HepG2 (cell line): Measurements from ENCODE around the gene SMIM29. TPM values are rescaled to one million over a fixed set of nuclear protein-coding genes. Genes with fewer than 3 reads are reported as not detected.
A peak's percentile ranks its signal among the peaks of the same experiment; 100 is the strongest.

Experiments used
- AFF4 ChIP-seq: sonication (generic); formaldehyde crosslinking; IDR thresholded peaks from 2 replicates; pipeline ENCODE4 v1.4.0; 2020; ENCODE audit warnings: missing genetic modification reagents
- ARNT2 ChIP-seq: sonication (generic); formaldehyde crosslinking; IDR thresholded peaks from 2 replicates; pipeline ENCODE4 v1.8.0; 2022; ENCODE audit warnings: mild to moderate bottlenecking, low read depth, missing genetic modification reagents, moderate library complexity
- HNF1B ChIP-seq: sonication (generic); formaldehyde crosslinking; IDR thresholded peaks from 2 replicates; pipeline ENCODE4 v1.5.1; 2020; ENCODE audit warnings: mild to moderate bottlenecking, moderate library complexity, missing genetic modification reagents
- HOXA9 ChIP-seq: sonication (generic); formaldehyde crosslinking; IDR thresholded peaks from 2 replicates; pipeline ENCODE4 v1.8.1; 2022; ENCODE audit warnings: missing genetic modification reagents, mild to moderate bottlenecking, moderate library complexity, borderline replicate concordance
- MXD4 ChIP-seq: IDR thresholded peaks from 2 replicates; pipeline ENCODE4 v1.6.1; 2016; ENCODE audit warnings: mild to moderate bottlenecking, missing biosample characterization, missing genetic modification reagents
- MYPOP ChIP-seq: sonication (generic); formaldehyde crosslinking; IDR thresholded peaks from 2 replicates; pipeline ENCODE4 v1.8.1; 2023; ENCODE audit warnings: mild to moderate bottlenecking, moderate library complexity, missing genetic modification reagents
- NFATC3 ChIP-seq: sonication (generic); formaldehyde crosslinking; IDR thresholded peaks from 2 replicates; pipeline ENCODE4 v1.5.1; 2020; ENCODE audit warnings: mild to moderate bottlenecking, missing genetic modification reagents
- NR0B2 ChIP-seq: sonication (generic); formaldehyde crosslinking; IDR thresholded peaks from 2 replicates; pipeline ENCODE4 v1.4.0; 2020; ENCODE audit warnings: mild to moderate bottlenecking, missing genetic modification reagents
- RAD21 ChIP-seq: fragments of 450-650 bp; formaldehyde crosslinking; IDR thresholded peaks from 2 replicates; pipeline ENCODE4 v1.5.0; 2020; ENCODE audit warnings: mild to moderate bottlenecking
- RORA ChIP-seq: sonication (generic); formaldehyde crosslinking; IDR thresholded peaks from 2 replicates; pipeline ENCODE4 v1.5.0; 2020; ENCODE audit warnings: mild to moderate bottlenecking, missing genetic modification reagents, moderate library complexity
- SIN3A ChIP-seq: IDR thresholded peaks from 2 replicates; pipeline ENCODE4 v1.6.1; 2011; ENCODE audit warnings: low read depth, mild to moderate bottlenecking, control low read depth, low read length, borderline replicate concordance
- SMAD3 ChIP-seq: sonication (generic); formaldehyde crosslinking; IDR thresholded peaks from 2 replicates; pipeline ENCODE4 v1.4.0; 2020; ENCODE audit warnings: missing genetic modification reagents
- SMC3 ChIP-seq: IDR thresholded peaks from 2 replicates; pipeline ENCODE4 v1.6.1; 2011; ENCODE audit warnings: low read length, improper control_type of control experiment
- TCF12 ChIP-seq, 2 experiments: fragments of 450-650 bp in 1 of 2; sonication (generic) in 1 of 2; formaldehyde crosslinking in 1 of 2; IDR thresholded peaks; 2 replicates each; pipeline versions ENCODE4 v1.6.1 to v1.8.0; 2017 to 2022; ENCODE audit warnings: antibody characterized with exemption in 1 of 2, mild to moderate bottlenecking in 1 of 2, missing genetic modification reagents in 1 of 2, moderate library complexity in 1 of 2
- ZC3H4 ChIP-seq: sonication (generic); formaldehyde crosslinking; IDR thresholded peaks from 2 replicates; pipeline ENCODE4 v1.4.0; 2020; ENCODE audit warnings: missing genetic modification reagents, borderline replicate concordance
- ZNF263 ChIP-seq: sonication (generic); formaldehyde crosslinking; IDR thresholded peaks from 2 replicates; pipeline ENCODE4 v1.4.0; 2020; ENCODE audit warnings: missing genetic modification reagents
- ZNF326 ChIP-seq: sonication (generic); formaldehyde crosslinking; IDR thresholded peaks from 2 replicates; pipeline ENCODE4 v1.4.0; 2020; ENCODE audit warnings: missing genetic modification reagents, borderline replicate concordance
- ZNF451 ChIP-seq: sonication (generic); formaldehyde crosslinking; IDR thresholded peaks from 2 replicates; pipeline ENCODE4 v1.5.0; 2020; ENCODE audit warnings: mild to moderate bottlenecking, missing genetic modification reagents
- ZNF616 ChIP-seq: sonication (generic); formaldehyde crosslinking; IDR thresholded peaks from 2 replicates; pipeline ENCODE4 v1.5.0; 2020; ENCODE audit warnings: low read depth, mild to moderate bottlenecking, missing genetic modification reagents
- ZNF740 ChIP-seq: sonication (generic); formaldehyde crosslinking; IDR thresholded peaks from 2 replicates; pipeline ENCODE4 v1.4.0; 2020; ENCODE audit warnings: missing genetic modification reagents
- polyA plus RNA-seq, 8 experiments: library from polyadenylated mRNA; depleted of rRNA in 3 of 8; stranded (reverse) in 7 of 8; unstranded in 1 of 8; fragments of >200 nt; fragmentation: Illumina TruSeq in 4 of 8; extraction: Trizol in 4 of 8; gene quantifications; 2 replicates each; pipeline versions ENCODE4 v1.2.1 to v1.2.3, GENCODE V29; 2011 to 2016; ENCODE audit warnings: low read depth in 4 of 8, missing spikeins in 1 of 8, mixed read lengths in 1 of 8; ENCODE audit not compliant: insufficient read depth in 1 of 8
- total RNA-seq, 5 experiments: library from RNA; depleted of rRNA; stranded (reverse); fragments of >200 nt; fragmentation: Illumina TruSeq; extraction: Trizol; gene quantifications; 2 replicates each; pipeline ENCODE4 v1.2.3, GENCODE V29; 2016; ENCODE audit warnings: low read depth in 1 of 5

The SMIM29 gene
- total and polyA plus RNA-seq, 2 of the 13 experiments (the other 11 are each of a cell fraction or from before 2014, with no cell fraction given), result 8.8 to 15.3 TPM

GRCh38 chr6:34223956-34224940 is 24.6 kb downstream of the SMIM29 start (continued):
- TF ChIP-seq HNF1B (CRISPR knock-in tag) (no peak), RORA (CRISPR knock-in tag) (no peak), SMC3 (no peak), SIN3A (peak; percentile 57; the same call in 1 of the 2 replicates), NFATC3 (peak; percentile 59; the same call in 1 of the 2 replicates), AFF4 (no peak), ZNF451 (peak; percentile 78; the same call in 1 of the 2 replicates), RAD21 (CRISPR knock-in tag) (peak; percentile 9; the same call in 1 of the 2 replicates), ARNT2 (peak; percentile 88), NR0B2 (CRISPR knock-in tag) (peak; percentile 37; the same call in 1 of the 2 replicates), ZNF263 (CRISPR knock-in tag) (peak; percentile 5; the same call in 1 of the 2 replicates), ZC3H4 (CRISPR knock-in tag) (0 out of 2 replicates have a peak, but pooled peaks have one; percentile 71), TCF12 (IDR thresholded peaks at IDR 0.05) (no peak), TCF12 (CRISPR knock-in tag; IDR thresholded peaks at IDR 0.05) (0 out of 2 replicates have a peak, but pooled peaks have one; percentile 26), MYPOP (CRISPR knock-in tag) (peak; percentile 48; the same call in 1 of the 2 replicates), ZNF740 (CRISPR knock-in tag) (peak; percentile 84; the same call in 1 of the 2 replicates), SMAD3 (0 out of 2 replicates have a peak, but pooled peaks have one; percentile 39), ZNF616 (CRISPR knock-in tag) (0 out of 2 replicates have a peak, but pooled peaks have one; percentile 55), ZNF326 (no peak), HOXA9 (CRISPR knock-in tag) (0 out of 2 replicates have a peak, but pooled peaks have one; percentile 66), MXD4 (CRISPR knock-in tag) (peak; percentile 40)
